ENCODE measurements around the gene BLM. TPM values are rescaled to one million over a fixed set of nuclear protein-coding genes. Genes with fewer than 3 reads are reported as not detected.
A peak's percentile ranks its signal among the peaks of the same experiment; 100 is the strongest.

Gene BLM
- total RNA-seq, 1 donor, result 1.4 TPM

GRCh38 chr15:90851114-90851513 lies 134.0 kb downstream of the BLM start:
- Histone ChIP-seq H3K4me2 (ENCODE audit: insufficient read depth, low read length) (no peak overlapping the region), H4K20me1 (ENCODE audit: insufficient read depth, low read length) (no peaks in the 10 kb centered on the region), H3K79me2 (ENCODE audit: insufficient read depth, low read length) (no peaks in the 10 kb centered on the region), H3K27me3 (ENCODE audit: insufficient read depth, low read length) (no peaks in the 10 kb centered on the region), H3K4me1 (ENCODE audit: insufficient read depth, low read length) (peaks cover 7% of the 10 kb centered on the region), H3K4me3 (ENCODE audit: insufficient read depth, low read length) (no peak overlapping the region), H3K36me3 (ENCODE audit: insufficient read depth, low read length) (no peaks in the 10 kb centered on the region), H2AFZ (ENCODE audit: low read length) (no peak overlapping the region), H3K27ac (ENCODE audit: low read depth, low read length) (no peak overlapping the region), H3K9me3 (ENCODE audit: low read depth, low read length) (no peaks in the 10 kb centered on the region)
- no peak for DNase-seq (ENCODE audit: insufficient read length, low spot score, missing footprints)
- TF ChIP-seq CTCF (IDR thresholded peaks at IDR 0.05; ENCODE audit: extremely low read depth, low read depth, low read length), result no peak

- no peaks in the 10 kb centered on the region for H3K27me3 ChIP-seq (ENCODE audit: insufficient read depth, low read length)
- no peak for DNase-seq (ENCODE audit: insufficient read length, low spot score, missing footprints)
- H3K27ac ChIP-seq (ENCODE audit: low read depth, low read length), result peak overlapping the region; percentile 15
- peaks cover 7% of the 10 kb centered on the region for H3K4me1 ChIP-seq (ENCODE audit: insufficient read depth, low read length)
- H3K4me2 ChIP-seq (ENCODE audit: insufficient read depth, low read length), result no peak overlapping the region
- H3K36me3 ChIP-seq (ENCODE audit: insufficient read depth, low read length), result no peaks in the 10 kb centered on the region
- no peaks in the 10 kb centered on the region for H3K9me3 ChIP-seq (ENCODE audit: low read depth, low read length)
- no peak overlapping the region for H3K4me3 ChIP-seq (ENCODE audit: insufficient read depth, low read length)
- H2AFZ ChIP-seq (ENCODE audit: low read length), result no peak overlapping the region
- no peak for TF ChIP-seq CTCF (IDR thresholded peaks at IDR 0.05; ENCODE audit: extremely low read depth, low read depth, low read length)
- no peaks in the 10 kb centered on the region for H4K20me1 ChIP-seq (ENCODE audit: insufficient read depth, low read length)
- H3K79me2 ChIP-seq (ENCODE audit: insufficient read depth, low read length), result no peaks in the 10 kb centered on the region
These were observed 134.8 kb downstream of the BLM start for GRCh38 chr15:90851940-90852339.

GRCh38 chr15:90855139-90855538 lies 138.0 kb downstream of the BLM start:
- no peak for TF ChIP-seq CTCF (IDR thresholded peaks at IDR 0.05; ENCODE audit: extremely low read depth, low read depth, low read length)
- Histone ChIP-seq H3K4me2 (ENCODE audit: insufficient read depth, low read length) (no peak overlapping the region), H3K9me3 (ENCODE audit: low read depth, low read length) (no peaks in the 10 kb centered on the region), H3K27ac (ENCODE audit: low read depth, low read length) (no peak overlapping the region), H4K20me1 (ENCODE audit: insufficient read depth, low read length) (no peaks in the 10 kb centered on the region), H3K4me3 (ENCODE audit: insufficient read depth, low read length) (no peak overlapping the region), H3K4me1 (ENCODE audit: insufficient read depth, low read length) (peaks cover 7% of the 10 kb centered on the region), H3K79me2 (ENCODE audit: insufficient read depth, low read length) (no peaks in the 10 kb centered on the region), H3K27me3 (ENCODE audit: insufficient read depth, low read length) (no peaks in the 10 kb centered on the region), H2AFZ (ENCODE audit: low read length) (no peak overlapping the region), H3K36me3 (ENCODE audit: insufficient read depth, low read length) (no peaks in the 10 kb centered on the region)
- DNase-seq (ENCODE audit: insufficient read length, low spot score, missing footprints), result peak; percentile 14

DNA sequence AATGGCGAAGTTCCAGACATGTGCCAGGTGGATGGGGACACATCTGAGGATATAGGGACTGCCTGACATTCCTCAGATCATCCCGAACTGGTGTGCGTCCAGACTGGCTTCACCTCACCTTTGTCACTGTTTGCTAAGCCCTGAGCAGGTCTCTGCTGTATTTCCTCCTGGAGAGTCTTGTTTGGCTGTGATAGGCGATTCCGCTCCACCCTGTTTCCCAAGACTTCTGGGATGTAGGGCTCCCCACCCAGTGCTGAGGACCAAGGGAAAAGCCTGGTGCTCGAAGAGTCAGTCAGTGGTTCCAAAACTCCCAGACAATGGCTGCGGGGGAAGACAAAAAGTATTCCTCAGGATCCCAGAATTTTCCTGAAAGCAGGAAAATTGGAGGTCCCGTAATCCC lies 140.2 kb downstream of the BLM start:
- TF ChIP-seq CTCF (IDR thresholded peaks at IDR 0.05; ENCODE audit: extremely low read depth, low read depth, low read length), result no peak
- Histone ChIP-seq H3K4me1 (ENCODE audit: insufficient read depth, low read length) (peaks cover 5% of the 10 kb centered on the region), H3K27ac (ENCODE audit: low read depth, low read length) (no peak overlapping the region), H3K4me2 (ENCODE audit: insufficient read depth, low read length) (no peak overlapping the region), H3K79me2 (ENCODE audit: insufficient read depth, low read length) (no peaks in the 10 kb centered on the region), H3K9me3 (ENCODE audit: low read depth, low read length) (no peaks in the 10 kb centered on the region), H4K20me1 (ENCODE audit: insufficient read depth, low read length) (no peaks in the 10 kb centered on the region), H3K4me3 (ENCODE audit: insufficient read depth, low read length) (no peak overlapping the region), H2AFZ (ENCODE audit: low read length) (no peak overlapping the region), H3K36me3 (ENCODE audit: insufficient read depth, low read length) (no peaks in the 10 kb centered on the region), H3K27me3 (ENCODE audit: insufficient read depth, low read length) (no peaks in the 10 kb centered on the region)
- peak; percentile 17 for DNase-seq (ENCODE audit: insufficient read length, low spot score, missing footprints)
